ENCODE results near the gene CERS3.

CERS3 gene

GRCh38 chr15:100438570-100438969 is 90.2 kb downstream of the CERS3 start:
- no peaks in the 10 kb centered on the region for H3K9me3 ChIP-seq (ENCODE audit: insufficient read depth, low read depth, low read length)
- no peaks in the 10 kb centered on the region for H3K36me3 ChIP-seq (ENCODE audit: insufficient read depth, low read length)
- H3K79me2 ChIP-seq (ENCODE audit: insufficient read depth, low read length), result no peaks in the 10 kb centered on the region
- TF ChIP-seq EZH2phosphoT487 (IDR thresholded peaks at IDR 0.05; ENCODE audit: borderline replicate concordance) (no peak), CTCF (conservative IDR thresholded peaks at IDR 0.05; ENCODE audit: low read length) (no peak)
- no peak overlapping the region for H3K9ac ChIP-seq (ENCODE audit: low read depth, low read length, poor library complexity, severe bottlenecking)
- no peaks in the 10 kb centered on the region for H3K9me2 ChIP-seq (replicated peaks; ENCODE audit: low read depth, low read length)
- H3K4me2 ChIP-seq (ENCODE audit: low read depth, low read length, poor library complexity, severe bottlenecking), result no peak overlapping the region
- H3F3A ChIP-seq (ENCODE audit: low read depth), result no peaks in the 10 kb centered on the region
- no peak overlapping the region for H3K4me3 ChIP-seq (ENCODE audit: low read length, poor library complexity, severe bottlenecking)
- peaks cover 20% of the 10 kb centered on the region for H3K4me1 ChIP-seq (ENCODE audit: insufficient read depth, low read length, poor library complexity, severe bottlenecking)
- H4K20me1 ChIP-seq (ENCODE audit: insufficient read depth, low read length, poor library complexity, severe bottlenecking), result no peaks in the 10 kb centered on the region
- H2AFZ ChIP-seq (ENCODE audit: low read length), result no peak overlapping the region
- H3K27me3 ChIP-seq (ENCODE audit: insufficient read depth, low read length, poor library complexity, severe bottlenecking), result no peaks in the 10 kb centered on the region

- H4K20me1 ChIP-seq (ENCODE audit: insufficient read depth, low read length, poor library complexity, severe bottlenecking), result no peaks in the 10 kb centered on the region
- TF ChIP-seq CTCF (conservative IDR thresholded peaks at IDR 0.05; ENCODE audit: low read length) (no peak), EZH2phosphoT487 (IDR thresholded peaks at IDR 0.05; ENCODE audit: borderline replicate concordance) (no peak)
- no peak overlapping the region for H3K4me3 ChIP-seq (ENCODE audit: low read length, poor library complexity, severe bottlenecking)
- peaks cover 24% of the 10 kb centered on the region for H3K4me1 ChIP-seq (ENCODE audit: insufficient read depth, low read length, poor library complexity, severe bottlenecking)
- no peaks in the 10 kb centered on the region for H3K27me3 ChIP-seq (ENCODE audit: insufficient read depth, low read length, poor library complexity, severe bottlenecking)
- no peaks in the 10 kb centered on the region for H3K36me3 ChIP-seq (ENCODE audit: insufficient read depth, low read length)
- H3K4me2 ChIP-seq (ENCODE audit: low read depth, low read length, poor library complexity, severe bottlenecking), result no peak overlapping the region
- H3K9ac ChIP-seq (ENCODE audit: low read depth, low read length, poor library complexity, severe bottlenecking), result no peak overlapping the region
- no peaks in the 10 kb centered on the region for H3K9me3 ChIP-seq (ENCODE audit: insufficient read depth, low read depth, low read length)
- H3K9me2 ChIP-seq (replicated peaks; ENCODE audit: low read depth, low read length), result no peaks in the 10 kb centered on the region
- H2AFZ ChIP-seq (ENCODE audit: low read length), result no peak overlapping the region
- H3F3A ChIP-seq (ENCODE audit: low read depth), result no peaks in the 10 kb centered on the region
- no peaks in the 10 kb centered on the region for H3K79me2 ChIP-seq (ENCODE audit: insufficient read depth, low read length)
Measured at GRCh38 chr15:100437261-100437660, 91.5 kb downstream of the CERS3 start.

GRCh38 chr15:100434561-100434960 is 94.2 kb downstream of the CERS3 start:
- Histone ChIP-seq H3K9ac (ENCODE audit: low read depth, low read length, poor library complexity, severe bottlenecking) (no peak overlapping the region), H3K4me3 (ENCODE audit: low read length, poor library complexity, severe bottlenecking) (no peak overlapping the region), H3K36me3 (ENCODE audit: insufficient read depth, low read length) (no peaks in the 10 kb centered on the region), H3K4me1 (ENCODE audit: insufficient read depth, low read length, poor library complexity, severe bottlenecking) (peaks cover 24% of the 10 kb centered on the region), H3K9me3 (ENCODE audit: insufficient read depth, low read depth, low read length) (no peaks in the 10 kb centered on the region), H2AFZ (ENCODE audit: low read length) (peak overlapping the region; percentile 18; the same call in 1 of the 2 replicates), H3K79me2 (ENCODE audit: insufficient read depth, low read length) (no peaks in the 10 kb centered on the region), H4K20me1 (ENCODE audit: insufficient read depth, low read length, poor library complexity, severe bottlenecking) (no peaks in the 10 kb centered on the region), H3K9me2 (replicated peaks; ENCODE audit: low read depth, low read length) (no peaks in the 10 kb centered on the region), H3K4me2 (ENCODE audit: low read depth, low read length, poor library complexity, severe bottlenecking) (peak overlapping the region; percentile 19), H3F3A (ENCODE audit: low read depth) (no peaks in the 10 kb centered on the region), H3K27me3 (ENCODE audit: insufficient read depth, low read length, poor library complexity, severe bottlenecking) (no peaks in the 10 kb centered on the region)
- TF ChIP-seq EZH2phosphoT487 (IDR thresholded peaks at IDR 0.05; ENCODE audit: borderline replicate concordance) (no peak), CTCF (conservative IDR thresholded peaks at IDR 0.05; ENCODE audit: low read length) (no peak)
